Measurements from ENCODE around the gene MTFR2. TPM values are rescaled to one million over a fixed set of nuclear protein-coding genes. Genes with fewer than 3 reads are reported as not detected.

MTFR2 gene
- total RNA-seq, 2 experiments from 2014 or later = 1.1 to 1.2 TPM

GRCh38 chr6:136191606-136192312 is 58.4 kb downstream of the MTFR2 start:
- Mint-ChIP-seq H3K27me3 (peaks cover 4% of the 10 kb centered on the region), H3K36me3 (ENCODE audit: low read depth) (no peaks in the 10 kb centered on the region), H3K27ac (no peak overlapping the region), H3K4me1 (ENCODE audit: low read depth) (no peaks in the 10 kb centered on the region), H3K9me3 (no peaks in the 10 kb centered on the region), H3K4me3 (no peak overlapping the region)
- peaks cover 0 to 6% of the 10 kb centered on the region in 2 experiments for H3K9me3 ChIP-seq (ENCODE audit: control insufficient read depth in 1 of 2, insufficient read depth in 1 of 2, low read length in 2 of 2)
- CTCF ChIA-PET = interaction anchor here (1.3 kb wide), 1 partner anchor 15 kb away, joined by 3 read pairs; no protein-coding TSS in a partner anchor
- TF ChIP-seq CTCF (IDR thresholded peaks at IDR 0.05) = no peak
- POLR2A ChIA-PET = no interaction called here
- no peak for ATAC-seq (ENCODE audit: poor library complexity)
- H3K27ac ChIP-seq (ENCODE audit: low read depth in 1 of 2, low read length in 2 of 2) = no peak overlapping the region
- H3K4me1 ChIP-seq (ENCODE audit: insufficient read depth, low read length) = no peaks in the 10 kb centered on the region
- intact Hi-C loops (cut with DNase I, micrococcal nuclease) = no loop called here
- no peak for DNase-seq
- no peaks in the 10 kb centered on the region for H3K27me3 ChIP-seq (ENCODE audit: control insufficient read depth in 1 of 2, insufficient read depth in 2 of 2, low read length in 2 of 2)
- no peaks in the 10 kb centered on the region for H3K36me3 ChIP-seq (ENCODE audit: insufficient read depth, low read length)
- no peak overlapping the region for H3K4me3 ChIP-seq (ENCODE audit: low read length)

GRCh38 chr6:136189104-136189503 is 61.0 kb downstream of the MTFR2 start:
- no peak overlapping the region for H3K4me3 Mint-ChIP-seq
- CTCF ChIA-PET = no interaction called here

GRCh38 chr6:136188486-136188885 is 61.6 kb downstream of the MTFR2 start:
- Mint-ChIP-seq H3K27ac (no peak overlapping the region), H3K27me3 (peaks cover under 1% of the 10 kb centered on the region), H3K4me3 (no peak overlapping the region), H3K4me1 (ENCODE audit: low read depth) (no peaks in the 10 kb centered on the region), H3K36me3 (ENCODE audit: low read depth) (no peaks in the 10 kb centered on the region), H3K9me3 (no peaks in the 10 kb centered on the region)
- intact Hi-C loops (cut with DNase I, micrococcal nuclease) = no loop called here
- Histone ChIP-seq H3K36me3 (ENCODE audit: insufficient read depth, low read length) (no peaks in the 10 kb centered on the region), H3K4me3 (ENCODE audit: low read length) (no peak overlapping the region), H3K27me3 (ENCODE audit: control insufficient read depth in 1 of 2, insufficient read depth in 2 of 2, low read length in 2 of 2) (no peaks in the 10 kb centered on the region), H3K4me1 (ENCODE audit: insufficient read depth, low read length) (no peaks in the 10 kb centered on the region), H3K9me3 (ENCODE audit: control insufficient read depth in 1 of 2, insufficient read depth in 1 of 2, low read length in 2 of 2) (peaks cover 0 to 6% of the 10 kb centered on the region in 2 experiments), H3K27ac (ENCODE audit: low read depth in 1 of 2, low read length in 2 of 2) (no peak overlapping the region)
- ATAC-seq (ENCODE audit: poor library complexity) = no peak
- ChIA-PET POLR2A (no interaction called here), CTCF (no interaction called here)
- no peak for TF ChIP-seq CTCF (IDR thresholded peaks at IDR 0.05)
- DNase-seq = no peak

More at GRCh38 chr6:136189104-136189503, 61.0 kb downstream of the MTFR2 start:
- H3K9me3 Mint-ChIP-seq = no peaks in the 10 kb centered on the region
- Histone ChIP-seq H3K9me3 (ENCODE audit: control insufficient read depth in 1 of 2, insufficient read depth in 1 of 2, low read length in 2 of 2) (peaks cover 0 to 6% of the 10 kb centered on the region in 2 experiments), H3K4me3 (ENCODE audit: low read length) (no peak overlapping the region), H3K27me3 (ENCODE audit: control insufficient read depth in 1 of 2, insufficient read depth in 2 of 2, low read length in 2 of 2) (no peaks in the 10 kb centered on the region), H3K36me3 (ENCODE audit: insufficient read depth, low read length) (no peaks in the 10 kb centered on the region), H3K4me1 (ENCODE audit: insufficient read depth, low read length) (no peaks in the 10 kb centered on the region), H3K27ac (ENCODE audit: low read depth in 1 of 2, low read length in 2 of 2) (no peak overlapping the region)
- H3K27ac Mint-ChIP-seq = no peak overlapping the region
- H3K27me3 Mint-ChIP-seq = peaks cover 4% of the 10 kb centered on the region
- H3K4me1 Mint-ChIP-seq (ENCODE audit: low read depth) = no peaks in the 10 kb centered on the region
- ATAC-seq (ENCODE audit: poor library complexity) (no peak), DNase-seq (no peak)
- intact Hi-C loops (cut with DNase I, micrococcal nuclease) = no loop called here
- no peak for TF ChIP-seq CTCF (IDR thresholded peaks at IDR 0.05)
- POLR2A ChIA-PET = no interaction called here
- H3K36me3 Mint-ChIP-seq (ENCODE audit: low read depth) = no peaks in the 10 kb centered on the region
